Ecto neural progenitor cell (in vitro differentiated cells): Measurements from ENCODE around the gene CHM.

Source experiments
- DNase-seq: peaks from one replicate; pipeline ENCODE4 v3.0.0-alpha.2; 2018; ENCODE audit warnings: low spot score

The CHM gene

GRCh38 chrX:85906399-85906798, 141.0 kb downstream of the CHM start:
- DNase-seq = no peak

DNA sequence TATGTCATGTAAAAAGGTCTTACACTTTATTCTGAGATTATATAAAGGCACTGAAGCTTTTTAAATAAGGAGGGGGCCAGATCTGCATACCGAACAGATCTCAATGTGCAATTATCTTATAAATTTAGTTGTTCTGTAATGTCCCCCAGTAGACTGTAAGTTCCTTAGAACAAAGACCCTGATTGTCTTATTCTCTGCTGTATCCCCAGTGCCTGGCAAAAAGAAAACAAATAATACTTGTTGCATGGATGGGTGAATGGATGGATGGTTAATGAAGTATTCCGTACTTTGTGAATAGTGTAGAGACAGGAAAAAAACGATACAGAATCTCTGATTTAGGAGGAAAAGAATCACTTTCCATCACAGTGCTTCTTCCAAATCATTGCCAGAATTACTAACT, 141.5 kb downstream of the CHM start:
- DNase-seq = no peak

DNA sequence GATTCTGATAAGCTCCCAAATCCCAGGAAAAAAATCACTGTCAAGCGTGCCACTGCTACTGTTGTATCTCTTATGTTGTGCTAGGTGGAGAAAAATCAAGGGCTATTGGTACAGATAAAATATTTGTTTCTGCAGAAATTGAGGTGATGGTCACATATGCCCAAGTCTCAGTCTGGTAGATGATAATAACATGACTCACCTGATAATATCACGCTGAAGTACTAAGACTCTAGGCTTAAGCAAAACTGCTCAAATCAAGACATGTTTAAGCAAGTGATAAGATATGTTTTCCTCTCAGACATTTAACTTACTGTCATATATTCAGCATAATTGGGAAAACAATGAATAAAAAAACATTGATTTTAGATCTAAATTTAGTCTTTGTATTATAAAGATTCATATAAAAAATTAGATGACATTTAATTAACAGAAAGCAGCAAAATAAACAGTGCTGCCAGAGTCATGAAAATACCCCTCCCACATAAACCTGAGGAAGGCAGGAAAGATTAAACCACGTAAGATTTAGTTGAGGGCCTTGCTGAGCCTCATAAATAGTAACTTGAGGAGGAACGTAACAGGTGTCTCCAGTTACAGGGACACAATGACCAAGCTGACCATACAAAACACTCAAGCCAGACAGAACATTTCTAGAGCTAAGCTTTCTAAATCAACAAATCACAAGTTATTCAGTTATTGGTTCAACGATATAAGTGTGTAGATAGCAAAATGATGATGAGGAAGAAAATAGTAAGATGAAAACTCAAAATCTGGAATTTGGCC, 143.5 kb downstream of the CHM start:
- DNase-seq = no peak

GRCh38 chrX:85897362-85898126, 149.8 kb downstream of the CHM start:
- DNase-seq = no peak

GRCh38 chrX:85882601-85883000, 164.8 kb downstream of the CHM start:
- no peak for DNase-seq

- DNase-seq = no peak
These were observed 176.8 kb downstream of the CHM start for GRCh38 chrX:85870585-85870984.

GRCh38 chrX:85865324-85865723, 182.0 kb downstream of the CHM start:
- no peak for DNase-seq

GRCh38 chrX:85859426-85859825, 187.9 kb downstream of the CHM start:
- DNase-seq = no peak

- DNase-seq = no peak
These were observed 195.9 kb downstream of the CHM start for GRCh38 chrX:85851418-85851817.

GRCh38 chrX:85836868-85837267, 210.5 kb downstream of the CHM start:
- no peak for DNase-seq

DNA sequence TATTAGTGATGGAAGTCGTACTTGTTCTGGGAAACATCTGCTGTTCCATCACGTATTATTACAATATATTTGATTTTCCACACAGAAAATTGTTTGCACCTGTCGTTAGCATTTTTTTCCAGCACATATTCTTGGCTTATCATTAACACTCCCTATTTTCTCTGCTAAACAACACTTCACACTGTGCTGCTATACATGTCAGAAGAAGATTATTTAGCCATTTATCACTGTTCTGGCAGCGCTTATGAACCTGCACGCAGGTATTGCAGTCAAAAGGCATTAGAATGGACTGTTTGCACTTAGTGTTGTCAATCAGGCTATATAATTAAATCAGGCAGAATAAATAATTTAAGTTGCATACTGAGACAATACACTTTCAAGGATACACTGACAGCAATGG, 218.6 kb downstream of the CHM start:
- DNase-seq = no peak

DNA sequence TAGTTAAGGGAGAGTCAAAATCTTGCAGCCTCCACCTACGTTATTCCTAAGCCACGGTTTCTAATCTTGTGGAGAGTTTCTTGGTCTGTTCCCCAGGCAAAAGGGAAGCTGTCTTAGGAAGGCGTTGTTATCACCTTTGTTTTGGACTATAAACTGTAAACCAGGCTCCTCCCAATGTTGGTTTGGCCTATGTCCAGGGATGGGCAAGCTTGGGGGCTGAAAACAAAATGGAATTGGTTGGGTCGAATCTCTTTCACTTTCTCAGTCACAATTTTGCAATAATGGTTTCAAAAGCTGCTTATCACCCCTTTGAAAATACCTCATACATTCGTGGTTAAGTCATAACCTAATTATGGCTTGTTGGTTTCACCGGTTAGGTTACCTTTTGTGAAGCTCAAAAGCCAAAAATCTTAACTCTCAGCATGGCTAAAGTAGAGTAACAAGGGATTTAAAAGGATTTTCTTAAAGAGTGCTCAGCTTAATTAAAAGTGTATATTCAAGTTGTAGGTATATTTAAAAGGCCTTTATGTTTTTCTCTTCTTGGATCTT, 232.1 kb downstream of the CHM start:
- no peak for DNase-seq
